Activated CD4-positive, alpha-beta T cell treated with anti-CD3 and anti-CD28 coated beads for 24 hours (primary cell): ENCODE data around the gene STK35.

Experiments used
- DNase-seq, 2 donors: peaks; one replicate each; pipeline ENCODE4 v3.0.0-alpha.2; 2020; ENCODE audit warnings: low read depth in 2 of 2

Gene STK35

DNA sequence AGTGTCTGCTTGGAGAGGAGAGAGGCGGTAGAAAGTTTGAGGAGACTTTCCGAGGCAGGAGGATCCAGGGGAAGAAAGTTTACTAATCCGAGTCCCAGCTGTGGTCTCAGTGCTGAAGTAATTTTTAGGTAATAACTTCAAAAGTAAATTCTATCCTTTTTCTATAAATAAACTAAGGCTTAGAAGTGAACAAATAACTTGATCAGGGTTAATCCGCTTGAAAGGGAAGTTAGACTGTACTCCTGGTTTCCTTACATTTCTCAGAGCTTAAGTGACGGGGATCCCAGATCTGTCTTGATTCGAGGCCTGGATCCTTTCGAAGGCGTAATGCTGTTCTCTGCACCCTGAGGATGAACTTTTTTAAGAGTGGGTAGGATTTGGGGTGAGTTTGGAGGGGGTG lies 2.6 kb downstream of the STK35 start:
- DNase-seq, result no peak

DNA sequence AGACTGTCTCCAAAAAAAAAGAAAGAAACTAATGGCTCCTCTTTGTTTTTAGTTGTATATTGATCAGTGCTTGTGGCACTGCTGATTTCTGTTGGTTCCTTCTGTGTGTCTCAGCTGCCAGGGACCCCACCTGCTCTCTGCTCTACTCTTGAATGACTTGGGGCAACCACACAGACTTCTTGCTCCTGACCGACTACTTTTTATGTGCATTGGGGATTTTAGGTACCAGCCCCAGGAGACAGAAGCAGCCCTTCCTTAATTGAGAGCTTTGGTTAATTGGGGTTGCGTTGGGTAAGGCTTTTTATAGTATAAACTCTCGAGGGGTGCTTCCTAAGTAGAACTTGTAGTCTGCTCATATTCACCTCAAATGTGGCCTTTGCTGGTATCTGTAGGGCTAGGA lies 6.9 kb downstream of the STK35 start:
- DNase-seq, result no peak

DNA sequence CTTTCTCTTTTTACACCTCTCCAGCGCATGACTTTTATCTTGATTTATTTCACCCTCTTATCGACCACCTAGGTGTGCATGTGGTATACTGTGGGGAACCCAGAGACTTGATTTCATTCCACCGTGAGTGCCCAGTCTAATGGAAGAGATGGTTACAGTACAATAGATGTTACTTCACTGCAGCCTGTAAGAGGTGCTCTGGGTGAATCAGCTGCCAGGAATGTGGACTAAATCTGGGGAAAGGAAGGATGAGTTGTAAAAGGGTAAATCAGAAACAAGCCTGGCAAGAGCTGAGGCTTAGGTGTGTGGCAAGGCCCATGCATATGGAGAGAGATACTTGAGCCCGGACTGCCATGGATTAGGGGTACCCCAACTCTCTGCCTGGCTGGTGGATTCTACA lies 7.4 kb downstream of the STK35 start:
- no peak for DNase-seq

DNA sequence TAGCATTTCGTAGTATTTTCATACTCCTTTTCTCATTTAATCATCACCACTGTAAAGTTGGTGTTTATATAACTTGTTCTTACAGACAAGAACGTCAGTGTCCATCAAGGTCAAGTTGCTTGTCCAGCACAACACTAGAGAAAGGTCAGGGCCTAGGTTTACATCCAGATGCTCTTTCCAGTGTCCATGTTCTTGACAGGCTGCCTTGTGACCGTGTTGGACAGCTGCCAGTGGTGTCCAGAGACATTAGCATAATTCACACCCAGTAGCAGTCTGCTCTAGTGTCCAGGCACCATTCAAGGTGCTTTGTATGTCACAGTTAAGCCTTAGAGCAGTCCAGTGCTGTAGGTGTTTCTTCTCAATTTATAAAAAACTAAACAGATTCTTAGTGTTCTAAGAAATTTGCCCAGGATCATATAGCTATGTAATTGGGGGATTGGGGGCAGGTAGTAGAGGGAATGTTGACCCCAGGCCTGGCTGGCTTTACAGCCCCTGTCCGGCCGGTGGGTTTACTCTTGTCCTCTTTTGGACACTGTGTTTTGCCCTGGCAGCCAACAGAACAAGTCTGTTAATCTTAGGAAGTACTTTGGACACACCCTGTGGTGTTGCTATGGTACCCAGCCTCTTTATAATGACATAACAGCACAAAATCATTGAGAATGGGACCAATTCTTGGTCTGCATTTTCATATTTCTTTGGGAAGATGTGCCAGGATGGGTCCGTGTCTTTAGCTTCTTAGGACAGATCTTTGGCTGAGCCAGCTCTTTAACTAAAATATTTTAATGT lies 8.0 kb downstream of the STK35 start:
- no peak for DNase-seq

DNA sequence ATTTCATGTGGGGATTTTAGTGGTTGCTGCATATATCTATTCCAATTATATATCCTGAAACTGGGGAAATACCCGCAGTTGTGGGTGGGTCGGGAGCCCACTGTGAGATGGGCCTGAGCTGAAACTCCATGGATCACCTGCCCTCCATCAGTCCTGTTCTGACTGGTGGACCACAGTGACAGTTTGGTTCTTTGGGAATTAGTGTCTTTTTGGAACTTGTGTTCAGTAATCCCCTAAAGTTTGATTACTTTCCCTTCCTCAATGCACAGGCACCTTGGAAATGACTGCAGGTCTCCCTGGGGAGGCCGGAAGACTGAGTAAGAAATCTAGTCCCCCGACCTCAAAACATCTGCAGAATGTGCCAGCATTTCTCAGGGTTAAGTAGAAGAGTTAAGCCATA lies 11.3 kb downstream of the STK35 start:
- DNase-seq, result no peak

DNA sequence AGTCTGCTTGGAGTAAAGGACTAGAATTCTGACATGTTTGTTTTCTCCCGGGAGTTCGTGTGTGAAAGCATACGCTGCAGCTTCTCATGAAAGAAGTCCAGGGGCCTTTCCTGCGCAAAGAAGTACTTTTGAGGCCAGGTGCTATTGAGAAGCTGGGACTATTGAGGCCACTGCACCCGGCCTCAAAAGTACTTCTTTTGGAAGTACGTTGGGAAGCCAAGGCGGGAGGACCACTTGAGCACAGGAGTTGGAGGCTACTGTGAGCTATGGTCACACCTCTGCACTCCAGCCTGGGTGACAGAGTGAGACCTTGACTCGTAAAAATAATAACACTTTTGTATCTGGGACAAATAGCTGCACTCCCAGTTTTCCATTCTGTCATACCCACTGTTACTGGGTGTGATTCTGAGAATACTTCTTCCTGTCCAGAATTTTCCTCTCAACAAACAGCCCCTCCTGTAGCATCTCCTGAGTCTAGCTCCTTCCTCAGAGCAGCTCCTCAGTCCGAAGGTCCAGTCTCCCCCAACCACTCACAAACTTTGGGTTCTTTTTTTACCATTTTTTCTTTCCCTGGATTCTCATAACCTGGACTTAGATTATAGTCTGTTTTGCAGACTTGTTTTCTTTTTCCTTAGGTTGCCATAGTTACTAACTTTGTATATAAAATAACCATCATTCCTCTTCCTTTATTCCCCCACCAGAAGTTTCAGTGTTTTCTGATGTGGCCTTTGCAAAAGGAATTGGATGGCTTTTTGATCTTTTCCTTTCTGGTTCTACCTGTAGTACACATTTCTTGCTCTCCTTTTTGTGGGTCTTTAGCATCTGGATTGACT lies 12.7 kb downstream of the STK35 start:
- no peak for DNase-seq

DNA sequence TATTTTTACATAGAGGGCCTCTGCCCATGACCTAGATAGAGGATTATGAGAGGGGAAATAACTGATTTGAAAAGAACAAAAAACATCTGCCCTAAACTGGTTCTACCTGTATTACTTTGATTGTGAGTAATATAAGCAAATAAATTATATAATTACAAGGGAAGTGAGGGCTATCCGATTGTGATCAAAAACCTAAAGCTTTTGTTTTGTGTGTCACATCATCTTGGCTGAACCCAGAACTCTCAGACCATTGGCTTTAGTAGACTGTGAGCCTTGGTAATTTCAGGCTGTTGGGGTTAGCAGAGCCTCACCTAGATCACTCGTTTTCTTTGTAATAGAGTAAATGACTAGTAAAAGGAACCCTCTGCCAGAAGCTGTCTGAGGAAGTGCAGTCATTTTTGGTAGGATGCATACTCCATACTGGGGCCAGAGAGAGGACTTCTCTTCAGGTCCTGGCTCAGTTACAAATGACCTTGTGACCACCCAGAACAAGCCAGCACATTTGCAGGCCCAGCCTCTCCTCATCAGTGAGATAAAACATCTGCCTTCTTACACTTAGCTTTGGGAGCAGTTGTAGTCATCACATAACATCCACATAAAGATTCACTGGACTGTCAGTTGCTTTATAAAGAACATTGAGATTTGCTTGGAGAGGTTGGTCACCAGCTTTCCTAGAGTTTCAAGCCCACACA lies 13.5 kb downstream of the STK35 start:
- no peak for DNase-seq

DNA sequence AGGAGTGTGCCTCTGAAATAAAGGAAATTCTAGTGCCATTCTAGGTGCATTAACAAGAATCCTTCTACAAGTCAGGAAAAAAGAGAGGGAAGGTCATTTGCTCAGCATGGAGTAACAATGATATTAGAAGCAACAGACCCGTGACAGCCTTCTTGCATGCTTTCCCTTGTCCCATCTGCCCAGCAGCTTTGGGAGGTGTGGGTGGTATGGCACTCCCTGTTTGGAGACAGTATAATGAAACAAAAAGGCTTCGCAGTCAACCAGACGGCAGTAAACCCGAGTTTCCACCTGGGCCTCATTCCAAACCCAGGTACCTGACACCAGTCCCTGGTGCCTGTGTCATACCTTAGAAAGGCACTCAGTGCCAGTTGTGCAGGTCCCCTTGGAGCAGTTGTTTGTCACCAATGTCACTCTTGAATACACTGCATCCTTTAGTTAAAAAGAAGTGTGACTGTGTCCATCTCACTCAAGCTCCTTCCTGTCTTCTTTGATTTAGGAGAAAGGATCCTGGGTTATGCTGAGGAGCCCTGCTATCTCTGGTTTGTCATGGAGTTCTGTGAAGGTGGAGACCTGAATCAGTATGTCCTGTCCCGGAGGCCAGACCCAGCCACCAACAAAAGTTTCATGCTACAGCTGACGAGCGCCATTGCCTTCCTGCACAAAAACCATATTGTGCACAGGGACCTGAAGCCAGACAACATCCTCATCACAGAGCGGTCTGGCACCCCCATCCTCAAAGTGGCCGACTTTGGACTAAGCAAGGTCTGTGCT lies 14.7 kb downstream of the STK35 start:
- DNase-seq, result no peak

DNA sequence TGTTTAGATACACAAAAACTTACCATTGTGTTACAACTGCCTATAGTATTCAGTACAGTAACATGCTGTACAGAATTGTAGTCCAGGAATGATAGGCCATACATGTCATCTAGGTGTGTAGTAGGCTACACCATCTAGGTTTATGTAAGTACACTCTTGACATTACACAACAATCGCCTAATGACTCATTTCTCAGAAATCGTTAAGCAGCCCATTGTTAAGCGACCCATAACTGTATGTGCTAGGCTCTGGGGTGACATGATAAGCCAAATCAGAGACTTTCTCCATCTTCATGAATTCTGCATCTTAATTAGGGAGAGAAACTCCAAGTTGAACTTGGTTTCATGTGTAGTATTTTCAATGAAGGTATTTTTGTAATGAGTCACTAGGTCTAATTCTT lies 17.2 kb downstream of the STK35 start:
- DNase-seq, result peak in 1 of 2 donors; percentile 11

DNA sequence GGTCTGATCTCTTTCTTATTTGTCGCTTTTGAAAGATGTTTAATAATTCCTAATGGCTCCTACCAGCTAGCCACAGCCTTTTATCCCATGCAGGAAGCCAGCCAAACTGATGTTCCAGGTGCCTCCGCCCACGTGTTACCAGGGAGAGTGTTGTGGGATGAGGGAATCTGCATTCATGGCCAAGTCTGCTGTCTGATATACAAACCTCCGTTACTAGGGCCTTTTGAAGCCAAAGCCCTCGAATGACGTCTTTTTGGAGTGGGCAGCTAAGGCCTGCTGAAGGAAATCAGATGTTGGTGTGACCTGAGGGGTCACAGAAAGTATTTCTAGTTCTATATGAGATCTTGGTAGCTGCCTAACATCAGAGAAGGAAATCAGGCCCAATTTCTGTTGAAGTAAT lies 21.3 kb downstream of the STK35 start:
- no peak for DNase-seq

DNA sequence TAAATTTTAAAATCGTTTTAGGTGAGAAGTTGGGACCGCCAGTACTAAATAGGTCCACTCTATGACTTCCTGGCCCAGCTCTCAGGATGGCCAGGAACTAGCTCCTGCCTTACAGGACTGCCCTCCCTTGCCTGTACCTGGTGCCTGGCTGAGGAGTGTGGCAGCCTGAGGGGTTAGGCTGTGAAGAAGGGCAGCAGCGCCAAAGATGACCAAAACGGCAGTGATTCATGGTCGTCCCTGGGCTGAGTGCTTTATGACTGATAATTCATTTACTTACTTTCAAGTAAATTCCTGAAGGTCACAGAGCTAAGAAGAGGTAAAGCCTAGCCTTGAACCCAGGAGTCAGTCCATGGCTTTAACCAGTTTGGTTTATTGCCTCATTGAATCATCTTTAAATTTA lies 22.1 kb downstream of the STK35 start:
- DNase-seq, result no peak

DNA sequence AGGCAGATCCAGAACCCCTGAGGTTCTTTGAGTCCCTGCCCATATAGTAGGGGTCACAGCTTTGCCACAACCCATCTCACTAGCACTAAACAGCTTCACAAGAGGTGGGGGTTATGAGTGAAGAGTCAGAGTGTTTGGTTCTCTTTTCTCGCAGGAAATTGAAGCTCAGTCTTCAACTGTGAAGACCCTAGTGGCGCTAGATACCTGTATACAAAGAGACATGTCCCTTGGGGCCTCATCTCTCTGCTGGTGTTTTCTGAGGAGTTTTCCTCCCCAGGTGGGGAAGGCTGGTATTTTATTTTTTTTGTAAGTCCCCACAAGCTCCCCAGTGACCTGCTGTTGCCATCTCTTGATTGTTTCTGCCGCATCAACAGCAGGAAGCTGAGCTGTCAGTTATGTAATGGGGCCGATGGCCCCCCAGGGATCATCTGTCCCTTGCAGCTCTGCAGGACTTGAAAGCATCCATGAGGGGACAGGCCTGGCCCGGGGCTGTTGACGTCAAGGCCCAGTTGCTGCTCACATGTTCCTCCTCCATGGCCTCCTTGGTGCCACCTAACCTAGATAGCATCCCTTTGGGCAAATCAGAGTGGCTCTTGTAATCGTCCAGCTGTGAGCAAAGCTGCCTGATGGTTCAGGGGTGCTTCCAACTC lies 23.1 kb downstream of the STK35 start:
- DNase-seq, result no peak

DNA sequence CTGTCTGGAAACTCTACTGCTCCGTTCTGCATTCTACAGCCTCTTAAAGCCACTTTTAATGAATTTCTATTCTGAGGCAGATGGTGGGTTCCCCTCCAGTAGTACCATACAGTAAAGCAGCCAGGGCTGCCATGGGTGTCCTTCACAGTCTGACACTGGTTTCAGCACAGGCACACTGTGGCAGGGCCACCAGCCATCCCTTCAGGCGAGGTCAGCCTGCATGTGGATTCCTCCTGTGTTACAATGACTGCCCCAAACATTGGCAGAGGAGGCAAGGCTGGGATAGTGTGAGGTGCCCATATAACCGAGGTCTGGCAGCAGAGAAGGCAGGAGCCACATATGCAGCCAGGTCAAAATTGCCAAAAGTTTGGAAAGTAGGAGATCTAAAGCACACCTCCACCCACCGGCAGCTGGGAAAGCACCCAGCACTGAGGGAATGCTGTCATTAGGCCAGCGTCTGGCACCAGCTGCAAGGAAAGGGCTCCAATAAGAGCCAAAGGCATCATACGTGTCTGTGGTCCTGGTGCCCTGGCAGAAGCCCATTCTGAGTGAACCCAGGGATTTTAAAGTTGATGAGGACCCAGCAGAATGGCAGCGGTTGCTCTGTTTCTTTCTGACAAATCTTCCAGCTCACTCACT lies 24.0 kb downstream of the STK35 start:
- DNase-seq, result no peak

DNA sequence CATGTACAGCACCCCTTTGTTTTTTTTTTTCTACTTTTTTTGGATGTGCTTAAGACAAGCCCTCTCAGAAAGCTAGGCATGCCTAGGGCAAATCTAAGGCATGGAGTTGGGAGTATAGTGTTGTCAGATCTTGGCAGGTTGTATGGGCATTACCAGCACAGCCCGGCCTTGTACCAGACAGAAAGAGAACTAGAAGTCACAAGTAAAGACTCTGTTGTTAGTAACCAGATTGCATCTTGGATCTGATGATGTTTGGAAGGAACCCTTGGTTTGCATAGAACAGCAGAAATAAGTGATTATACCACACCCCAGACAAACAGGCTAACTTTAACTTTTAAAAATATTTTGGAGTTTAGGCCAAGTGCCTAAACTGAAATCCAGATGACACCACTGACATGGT lies 25.6 kb downstream of the STK35 start:
- DNase-seq, result no peak

DNA sequence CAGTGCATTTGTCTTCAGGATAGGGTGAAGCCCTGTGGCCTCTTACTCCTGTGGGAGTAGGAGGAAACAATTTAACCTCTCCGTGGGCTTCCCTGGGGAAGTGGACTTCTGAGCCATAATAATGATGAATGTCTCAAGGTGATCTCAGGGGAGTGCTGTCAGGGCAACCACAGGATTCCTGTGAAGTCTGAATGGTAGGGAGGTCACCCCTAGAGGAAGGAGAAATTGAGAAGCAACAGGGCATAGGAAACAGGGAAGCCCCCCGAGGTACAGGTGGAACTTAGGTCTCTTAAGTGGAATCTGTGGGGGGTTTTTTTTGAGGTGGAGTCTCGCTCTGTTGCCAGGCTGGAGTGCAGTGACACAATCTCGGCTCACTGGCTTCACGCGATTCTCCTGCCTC lies 26.9 kb downstream of the STK35 start:
- DNase-seq, result no peak

DNA sequence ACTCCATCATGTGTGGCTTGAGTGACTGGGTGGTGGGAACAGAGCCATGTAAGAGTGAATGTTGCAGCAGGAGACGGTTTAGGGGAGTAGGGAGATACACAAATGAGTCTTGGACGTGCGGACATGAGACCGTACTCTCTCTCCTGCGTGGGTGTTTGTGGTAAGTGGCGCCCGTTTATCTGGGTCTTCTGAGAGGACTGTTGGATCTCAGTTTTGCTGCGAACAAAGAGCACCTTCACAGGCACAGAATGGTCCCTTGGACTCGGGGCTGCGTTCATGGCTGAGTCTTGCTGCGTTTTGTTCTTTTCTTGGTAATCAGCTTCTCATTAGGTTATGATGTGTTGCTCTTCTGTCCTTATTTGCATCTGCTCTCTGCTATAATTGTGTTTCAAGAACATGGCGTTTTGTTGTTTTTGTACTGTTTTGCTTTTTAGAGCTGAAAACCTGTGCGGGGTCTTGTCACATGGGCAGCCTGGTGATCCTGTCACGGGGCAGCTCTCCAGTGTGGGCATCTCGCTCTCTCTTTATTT lies 28.5 kb downstream of the STK35 start:
- DNase-seq, result no peak

DNA sequence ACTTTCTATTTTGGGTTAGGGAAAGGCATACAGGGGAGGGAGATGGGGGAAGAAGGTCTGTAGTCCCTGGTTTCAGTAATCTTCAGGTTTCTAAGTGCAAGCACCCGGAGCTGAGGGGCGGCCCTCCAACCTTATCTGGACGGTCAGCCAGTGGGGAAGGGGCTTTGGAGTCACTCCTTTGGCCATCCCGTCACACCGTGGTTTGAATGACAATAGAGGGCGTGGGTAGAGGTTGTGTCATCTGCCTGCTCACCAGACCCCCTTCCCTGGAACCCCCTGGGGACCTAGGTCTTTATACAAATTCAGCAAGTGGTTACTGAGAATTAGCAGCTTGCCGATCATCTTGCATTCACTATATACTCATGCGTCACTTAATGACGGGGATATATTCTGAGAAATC lies 29.1 kb downstream of the STK35 start:
- DNase-seq, result no peak

DNA sequence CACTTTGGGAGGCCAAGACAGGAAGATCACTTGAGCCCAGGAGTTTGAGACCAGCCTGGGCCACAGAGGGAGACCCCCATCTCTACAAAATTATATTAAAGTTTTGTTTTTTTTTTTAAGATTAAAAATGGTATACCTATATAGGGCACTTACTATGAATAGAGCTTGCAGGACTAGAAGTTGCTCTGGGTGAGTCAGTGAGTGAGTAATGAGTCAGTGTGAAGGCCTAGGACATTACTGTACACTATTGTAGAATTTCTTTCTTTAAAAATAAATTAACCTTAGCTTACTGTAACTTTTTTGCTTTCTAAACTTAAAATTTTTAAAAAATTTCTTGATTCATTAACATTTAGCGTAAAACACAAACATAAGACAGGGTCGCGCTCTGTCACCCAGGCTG lies 29.7 kb downstream of the STK35 start:
- no peak for DNase-seq

DNA sequence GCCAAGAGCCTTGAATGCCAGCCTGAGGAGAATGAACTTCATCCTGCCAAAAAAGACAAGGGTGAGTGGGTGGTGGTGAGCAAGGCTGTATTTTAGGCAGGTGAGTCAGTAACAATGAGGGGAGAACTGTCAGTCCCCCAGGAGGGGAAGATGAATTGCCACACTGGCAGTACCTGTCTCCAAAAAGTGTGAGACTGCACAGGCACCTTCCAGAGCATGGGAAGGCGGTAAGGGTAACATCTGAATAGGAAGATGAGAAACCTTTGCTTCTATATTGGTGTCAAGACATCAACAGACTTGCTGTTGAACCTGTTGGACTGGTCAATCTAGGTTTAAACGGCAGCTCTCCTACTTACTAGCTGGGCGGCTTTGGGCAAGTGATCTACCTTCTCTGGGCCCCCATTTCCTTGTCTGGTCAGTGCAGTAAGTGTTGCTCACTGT lies 30.9 kb downstream of the STK35 start:
- DNase-seq, result no peak

DNA sequence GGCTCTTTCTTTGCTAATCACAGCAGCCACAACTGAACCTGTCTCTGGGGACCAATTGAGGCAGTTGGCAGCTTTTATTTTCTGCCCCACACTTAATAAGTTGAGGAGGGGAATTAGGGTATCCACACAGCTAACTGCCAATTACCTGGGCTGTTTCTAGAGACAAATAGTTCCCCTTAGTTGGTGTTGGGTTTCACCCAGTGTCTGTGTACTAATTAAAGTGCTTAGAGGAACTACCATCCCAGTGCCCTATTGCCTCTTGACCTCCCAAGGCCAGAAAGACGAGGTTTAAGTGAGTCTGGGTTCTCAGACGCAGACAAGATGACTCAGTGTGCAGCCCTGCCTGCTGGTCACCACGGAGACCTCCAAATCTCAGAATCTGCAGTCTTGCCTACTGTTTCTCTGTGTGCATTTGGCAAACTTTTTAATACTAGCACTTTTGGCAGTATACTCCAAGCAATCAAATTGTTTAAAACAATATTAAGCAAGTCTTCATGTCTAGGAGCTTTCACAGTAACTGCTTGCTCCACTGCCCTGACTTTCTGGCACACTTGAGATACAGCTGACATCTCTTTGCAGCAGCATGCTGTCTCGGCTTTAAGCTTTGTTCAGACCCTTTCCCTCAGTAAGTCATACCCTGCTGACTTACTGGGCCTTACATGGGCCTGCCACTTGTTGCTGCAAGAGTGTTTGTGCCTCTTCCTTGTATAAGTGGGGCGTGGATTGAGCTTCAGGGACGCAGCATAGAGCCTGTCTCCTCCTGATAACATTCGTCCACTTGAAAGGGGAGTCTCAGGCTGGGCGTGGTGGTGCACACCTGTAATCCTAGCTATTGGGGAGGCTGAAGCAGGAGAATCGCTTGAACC lies 31.9 kb downstream of the STK35 start:
- DNase-seq, result no peak
